ENCODE results near the gene MPST.

- no peak for TF ChIP-seq CTCF (IDR thresholded peaks at IDR 0.05)
- no peak for TF ChIP-seq POLR2AphosphoS5 (IDR thresholded peaks at IDR 0.05; ENCODE audit: low read depth, low read length)
- no peak for TF ChIP-seq SIN3A (IDR thresholded peaks at IDR 0.05; ENCODE audit: borderline replicate concordance, insufficient read depth, low read depth, low read length)
These were observed 53.1 kb downstream of the MPST start for GRCh38 chr22:37072673-37073072.

Data from Panc1 (cell line).